ENCODE data around the gene NFYB.

DNA sequence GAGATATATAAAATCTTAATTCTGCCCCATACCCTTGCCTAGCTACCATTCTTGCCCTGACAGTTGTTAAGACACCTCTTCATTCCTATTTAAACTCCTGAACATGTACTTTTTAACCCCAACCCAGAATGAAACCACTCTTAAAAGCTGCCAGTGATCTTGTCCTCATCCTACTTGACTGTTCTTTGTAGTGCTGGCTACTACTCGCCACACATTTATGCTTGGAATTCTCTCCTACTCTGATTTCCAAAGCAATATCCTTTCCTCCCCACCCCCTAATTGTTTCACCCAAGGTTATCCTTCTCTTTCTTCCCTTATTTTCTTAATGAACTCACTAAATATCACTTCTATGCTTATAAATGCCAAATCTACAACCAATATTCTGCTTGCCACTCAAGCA, 4.1 kb downstream of the NFYB start:
- TF ChIP-seq, protein P1, sequence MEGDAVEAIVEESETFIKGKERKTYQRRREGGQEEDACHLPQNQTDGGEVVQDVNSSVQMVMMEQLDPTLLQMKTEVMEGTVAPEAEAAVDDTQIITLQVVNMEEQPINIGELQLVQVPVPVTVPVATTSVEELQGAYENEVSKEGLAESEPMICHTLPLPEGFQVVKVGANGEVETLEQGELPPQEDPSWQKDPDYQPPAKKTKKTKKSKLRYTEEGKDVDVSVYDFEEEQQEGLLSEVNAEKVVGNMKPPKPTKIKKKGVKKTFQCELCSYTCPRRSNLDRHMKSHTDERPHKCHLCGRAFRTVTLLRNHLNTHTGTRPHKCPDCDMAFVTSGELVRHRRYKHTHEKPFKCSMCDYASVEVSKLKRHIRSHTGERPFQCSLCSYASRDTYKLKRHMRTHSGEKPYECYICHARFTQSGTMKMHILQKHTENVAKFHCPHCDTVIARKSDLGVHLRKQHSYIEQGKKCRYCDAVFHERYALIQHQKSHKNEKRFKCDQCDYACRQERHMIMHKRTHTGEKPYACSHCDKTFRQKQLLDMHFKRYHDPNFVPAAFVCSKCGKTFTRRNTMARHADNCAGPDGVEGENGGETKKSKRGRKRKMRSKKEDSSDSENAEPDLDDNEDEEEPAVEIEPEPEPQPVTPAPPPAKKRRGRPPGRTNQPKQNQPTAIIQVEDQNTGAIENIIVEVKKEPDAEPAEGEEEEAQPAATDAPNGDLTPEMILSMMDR (IDR thresholded peaks at IDR 0.05) = no peak
- no peak for TF ChIP-seq POLR2A (IDR thresholded peaks at IDR 0.05)
- no peak for TF ChIP-seq POLR2AphosphoS5 (IDR thresholded peaks at IDR 0.05)
